ENCODE measurements around the gene GTF3C5.
"Not testable (repeated sequence)": the region's sequence is repeated elsewhere in the genome, so short reads cannot be mapped to it uniquely, and the experiment has no call there.

GTF3C5 gene

GRCh38 chr9:133031496-133031911 lies 707 bp downstream of the GTF3C5 start:
- no peak for DNase-seq

GRCh38 chr9:133032171-133032570 lies 1.4 kb downstream of the GTF3C5 start:
- DNase-seq, result no peak

- no peak for DNase-seq
Observed at GRCh38 chr9:133035669-133036068, 4.9 kb downstream of the GTF3C5 start.

- no peak for DNase-seq
Observed at GRCh38 chr9:133037775-133038515, 7.1 kb downstream of the GTF3C5 start.

GRCh38 chr9:133040892-133041479 lies 10.2 kb downstream of the GTF3C5 start:
- DNase-seq, result not testable (repeated sequence)

- no peak for DNase-seq
Observed at GRCh38 chr9:133041958-133042357, 11.2 kb downstream of the GTF3C5 start.

GRCh38 chr9:133042676-133043075 lies 11.9 kb downstream of the GTF3C5 start:
- no peak for DNase-seq

GRCh38 chr9:133043449-133044035 lies 12.7 kb downstream of the GTF3C5 start:
- no peak for DNase-seq

- no peak for DNase-seq
Observed at GRCh38 chr9:133044125-133044524, 13.3 kb downstream of the GTF3C5 start.

GRCh38 chr9:133044661-133045060 lies 13.9 kb downstream of the GTF3C5 start:
- DNase-seq, result no peak

GRCh38 chr9:133045132-133045531 lies 14.3 kb downstream of the GTF3C5 start:
- no peak for DNase-seq

- no peak for DNase-seq
Observed at GRCh38 chr9:133046196-133046899, 15.6 kb downstream of the GTF3C5 start.

- DNase-seq, result no peak
Observed at GRCh38 chr9:133046900-133047295, 16.1 kb downstream of the GTF3C5 start.

- peak; percentile 22 to 40 for DNase-seq
Observed at GRCh38 chr9:133048595-133048994, 17.8 kb downstream of the GTF3C5 start.

- DNase-seq, result no peak
Observed at GRCh38 chr9:133049043-133049442, 18.2 kb downstream of the GTF3C5 start.

GRCh38 chr9:133050142-133050541 lies 19.3 kb downstream of the GTF3C5 start:
- DNase-seq, result no peak

GRCh38 chr9:133050781-133051180 lies 20.0 kb downstream of the GTF3C5 start:
- DNase-seq, result no peak

GRCh38 chr9:133051281-133051900 lies 20.6 kb downstream of the GTF3C5 start:
- DNase-seq, result no peak

GRCh38 chr9:133051966-133052539 lies 21.3 kb downstream of the GTF3C5 start:
- DNase-seq, result no peak

GRCh38 chr9:133054194-133054890 lies 23.5 kb downstream of the GTF3C5 start:
- DNase-seq, result no peak

- DNase-seq, result no peak
Observed at GRCh38 chr9:133054966-133055365, 24.2 kb downstream of the GTF3C5 start.

GRCh38 chr9:133055788-133056420 lies 25.1 kb downstream of the GTF3C5 start:
- DNase-seq, result no peak

All from AML-193 (cell line).